Adrenal gland (tissue), 5 donors: ENCODE results near the gene SLC26A8.

Experiments
- POLR2A ChIP-seq, 2 donors: fragments of 450-650 bp; IDR thresholded peaks; one replicate each; pipeline ENCODE4 v1.6.1; 2017; ENCODE audit warnings: antibody characterized with exemption in 2 of 2, mild to moderate bottlenecking in 2 of 2, moderate library complexity in 1 of 2
- TF ChIP-seq, protein P1 (sequence below), 6 experiments: fragments of 450-650 bp in 4 of 6; fragments of 200-600 bp in 2 of 6; sonication (generic) in 1 of 6; IDR thresholded peaks; 1 replicate in 5 of 6; 2 replicates in 1 of 6; pipeline versions ENCODE4 v1.5.1 to v1.8.0; 2016 to 2021; ENCODE audit warnings: antibody characterized with exemption in 6 of 6, mild to moderate bottlenecking in 2 of 6, moderate library complexity in 1 of 6
- donor health status: DM: no; HTN: no; CAD: no.

DNA sequence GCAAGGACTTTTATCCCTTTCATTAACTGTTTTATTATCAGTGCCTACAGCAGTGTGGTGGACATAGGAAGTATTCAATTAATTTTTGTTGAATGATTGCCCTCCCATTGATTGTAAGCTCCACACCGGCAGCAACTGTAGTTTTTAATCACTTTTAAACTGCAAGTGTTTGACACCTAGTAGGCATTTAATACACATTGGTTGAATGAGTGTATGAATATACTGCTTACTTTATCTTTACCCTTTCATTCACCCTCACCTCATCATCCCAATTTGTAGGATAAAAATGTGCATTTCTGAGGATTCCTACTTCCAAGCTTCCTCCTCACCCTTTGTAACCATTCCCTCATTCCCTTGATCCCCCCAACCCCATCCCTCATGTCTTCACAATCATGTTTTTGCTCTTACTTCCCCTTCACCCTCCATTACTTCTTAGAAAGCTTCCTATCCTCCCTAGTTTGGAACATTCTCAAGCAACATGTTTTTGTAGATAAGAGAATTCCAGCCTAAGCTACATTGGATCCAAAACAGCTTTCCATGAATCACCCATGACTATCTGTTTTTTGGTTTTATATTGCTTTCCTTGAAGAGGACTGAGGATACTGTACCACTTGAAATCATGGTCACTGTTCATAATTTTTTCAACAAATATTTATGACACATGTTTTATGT, 955 bp upstream of the SLC26A8 start:
- TF ChIP-seq, protein P1, sequence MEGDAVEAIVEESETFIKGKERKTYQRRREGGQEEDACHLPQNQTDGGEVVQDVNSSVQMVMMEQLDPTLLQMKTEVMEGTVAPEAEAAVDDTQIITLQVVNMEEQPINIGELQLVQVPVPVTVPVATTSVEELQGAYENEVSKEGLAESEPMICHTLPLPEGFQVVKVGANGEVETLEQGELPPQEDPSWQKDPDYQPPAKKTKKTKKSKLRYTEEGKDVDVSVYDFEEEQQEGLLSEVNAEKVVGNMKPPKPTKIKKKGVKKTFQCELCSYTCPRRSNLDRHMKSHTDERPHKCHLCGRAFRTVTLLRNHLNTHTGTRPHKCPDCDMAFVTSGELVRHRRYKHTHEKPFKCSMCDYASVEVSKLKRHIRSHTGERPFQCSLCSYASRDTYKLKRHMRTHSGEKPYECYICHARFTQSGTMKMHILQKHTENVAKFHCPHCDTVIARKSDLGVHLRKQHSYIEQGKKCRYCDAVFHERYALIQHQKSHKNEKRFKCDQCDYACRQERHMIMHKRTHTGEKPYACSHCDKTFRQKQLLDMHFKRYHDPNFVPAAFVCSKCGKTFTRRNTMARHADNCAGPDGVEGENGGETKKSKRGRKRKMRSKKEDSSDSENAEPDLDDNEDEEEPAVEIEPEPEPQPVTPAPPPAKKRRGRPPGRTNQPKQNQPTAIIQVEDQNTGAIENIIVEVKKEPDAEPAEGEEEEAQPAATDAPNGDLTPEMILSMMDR (IDR thresholded peaks at IDR 0.05), result no peak
- TF ChIP-seq POLR2A (IDR thresholded peaks at IDR 0.05), result no peak
